ENCODE results near the gene LHFPL6. TPM values are rescaled to one million over a fixed set of nuclear protein-coding genes. Genes with fewer than 3 reads are reported as not detected.

LHFPL6 gene
- total RNA-seq, 1 donor from 2014 or later = 22.5 TPM

DNA sequence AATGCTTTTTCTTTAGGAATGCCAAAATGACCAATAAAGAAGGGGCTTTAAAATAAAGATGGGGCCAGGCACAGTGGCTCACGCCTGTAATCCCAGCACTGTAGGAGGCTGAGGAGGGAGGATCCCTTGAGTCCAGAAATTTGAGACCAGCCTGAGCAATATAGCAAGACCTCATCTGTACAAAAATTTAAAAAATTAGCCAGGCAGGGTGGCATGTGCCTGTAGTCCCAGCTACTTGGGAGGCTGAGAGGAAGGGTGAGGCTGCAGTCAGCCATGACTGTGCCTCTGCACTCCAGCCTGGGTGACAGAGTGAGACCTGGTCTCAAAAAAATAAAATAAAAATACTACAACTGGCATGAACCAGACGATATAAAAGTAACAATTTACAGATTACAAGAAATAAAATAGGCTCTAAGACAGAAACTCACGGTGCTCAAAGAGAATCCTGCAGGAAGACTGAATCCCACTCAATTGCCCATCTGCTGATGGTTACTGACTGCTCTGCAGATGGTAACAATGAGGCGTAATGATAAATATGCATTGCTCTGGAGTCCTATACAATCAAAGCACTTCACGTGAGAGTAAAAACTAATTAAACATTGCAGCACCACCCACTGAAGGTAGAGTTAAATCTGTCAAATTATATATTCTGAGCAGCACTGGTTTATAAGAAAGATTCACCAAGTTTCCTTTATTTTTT lies 93.2 kb downstream of the LHFPL6 start:
- DNase-seq = no peak

DNA sequence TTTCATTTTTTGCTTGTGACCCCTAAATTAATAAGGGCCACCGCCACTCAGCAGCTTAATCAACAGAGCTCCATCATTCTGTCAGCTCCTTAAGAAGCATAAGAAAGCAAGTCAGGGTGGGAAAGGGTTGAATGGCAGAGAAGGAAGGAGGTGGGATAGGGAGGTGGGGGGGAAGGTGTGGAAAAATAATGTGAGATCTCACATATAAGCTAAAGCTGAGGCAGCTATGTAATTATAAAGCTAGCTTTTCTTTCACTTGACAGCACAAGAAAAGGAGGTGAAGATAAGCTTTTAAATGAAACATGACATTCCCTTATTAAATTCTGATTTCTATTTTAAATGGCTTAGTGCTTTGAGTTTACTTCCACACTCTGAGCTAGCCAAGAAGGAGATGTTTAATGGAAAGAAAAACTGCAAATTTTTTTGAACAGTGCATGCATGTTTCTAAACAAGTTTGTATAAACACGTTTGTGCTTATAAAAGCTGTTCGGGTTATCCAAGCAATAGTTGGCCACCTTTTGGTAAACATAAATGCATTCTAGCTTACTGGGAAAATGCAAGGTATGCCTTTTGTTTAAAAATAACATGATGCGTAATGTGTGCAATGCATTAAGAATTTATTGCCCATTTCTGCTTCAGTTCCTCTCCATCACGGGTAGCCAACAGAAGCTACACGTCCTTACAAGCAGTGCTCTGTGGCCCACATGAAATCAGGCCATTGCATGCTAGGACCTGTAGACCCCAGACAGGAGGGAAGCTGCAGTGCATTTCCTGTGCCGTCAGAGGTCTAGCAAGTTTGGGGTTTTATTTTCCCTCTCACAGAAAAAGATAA lies 96.2 kb downstream of the LHFPL6 start:
- DNase-seq = no peak

DNA sequence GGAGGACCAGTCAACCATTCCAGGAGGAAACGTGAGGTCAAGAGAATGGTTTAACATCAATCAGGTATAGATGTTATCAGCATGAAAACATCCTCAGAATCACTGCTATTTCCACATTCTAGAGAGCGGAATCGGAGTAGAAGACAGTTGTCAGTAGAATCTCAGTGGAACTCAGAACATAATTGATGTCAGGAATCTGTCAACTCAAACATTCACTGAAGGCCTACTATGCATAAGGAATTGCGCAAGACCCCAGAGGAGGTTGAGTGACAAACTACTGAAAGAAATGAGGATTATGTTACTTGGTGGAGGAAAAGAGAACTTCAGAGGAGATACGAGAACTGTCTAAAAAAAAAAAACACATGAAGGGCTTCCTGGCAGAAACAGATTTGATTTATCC lies 97.8 kb downstream of the LHFPL6 start:
- no peak for DNase-seq

DNA sequence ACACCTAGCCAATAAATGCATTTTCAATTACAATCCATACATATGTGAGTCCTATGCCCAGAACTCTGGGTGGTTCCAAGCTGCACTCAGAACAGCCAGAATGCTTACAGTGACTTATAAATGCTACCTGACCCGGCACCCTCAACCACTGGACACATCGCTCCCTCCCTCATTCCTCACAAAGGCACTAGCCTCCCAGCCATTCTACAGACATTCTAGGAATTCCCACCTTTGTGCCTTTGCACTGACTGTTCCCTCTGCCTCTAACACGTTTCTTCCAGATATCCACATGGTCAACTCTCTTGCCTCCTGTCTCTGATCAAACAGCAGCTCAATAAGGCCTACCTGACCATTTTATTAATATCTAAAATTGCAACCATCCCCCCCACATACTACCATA lies 99.9 kb downstream of the LHFPL6 start:
- no peak for DNase-seq

DNA sequence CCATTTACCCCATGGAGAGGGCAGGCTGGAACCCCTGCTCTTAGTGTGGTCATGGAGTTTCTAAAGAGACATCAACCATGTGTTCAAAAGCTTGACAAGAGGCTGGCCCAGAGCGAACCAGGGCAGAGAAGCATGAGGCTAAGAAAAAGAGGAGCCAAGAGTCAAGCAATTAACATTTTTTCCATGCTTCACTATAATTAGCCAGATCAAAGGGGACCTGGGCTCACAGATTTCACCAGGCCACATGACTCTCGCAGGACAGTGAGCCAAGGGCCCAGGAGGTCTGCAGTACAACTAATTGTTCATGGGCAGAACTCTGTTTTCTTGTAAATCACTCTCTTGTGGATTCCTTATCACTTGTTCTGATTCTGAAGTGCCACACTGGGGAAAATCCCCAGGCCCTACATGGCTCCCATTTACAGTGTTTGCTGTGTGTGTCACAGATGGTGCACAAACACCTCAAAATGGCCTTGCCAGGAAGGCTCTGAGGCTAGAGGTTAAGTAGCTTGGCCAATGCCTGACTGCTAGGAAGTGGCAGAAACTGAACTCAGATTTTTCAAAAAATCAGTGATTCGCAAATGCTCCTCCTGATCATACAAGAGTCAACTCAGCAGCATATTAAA lies 101.2 kb downstream of the LHFPL6 start:
- DNase-seq = no peak

DNA sequence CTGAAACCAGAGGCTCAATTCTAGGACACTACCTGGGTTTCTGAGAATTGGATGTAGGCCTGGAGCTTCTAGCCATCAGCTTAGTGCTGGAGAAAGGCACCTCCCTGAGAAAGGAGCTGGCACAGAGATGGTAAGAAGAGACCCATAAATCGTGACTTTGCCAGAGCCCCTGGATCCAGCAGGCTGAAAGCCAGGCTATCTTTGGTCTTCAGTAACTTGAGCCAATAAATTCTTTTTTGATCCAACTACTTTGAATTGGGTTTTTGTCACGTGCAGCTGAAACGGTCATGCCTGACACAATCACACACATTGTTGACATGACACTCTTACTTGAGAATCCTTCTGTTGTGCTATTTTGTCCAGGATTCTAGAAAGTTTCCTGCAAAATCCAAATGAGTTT lies 103.4 kb downstream of the LHFPL6 start:
- no peak for DNase-seq

DNA sequence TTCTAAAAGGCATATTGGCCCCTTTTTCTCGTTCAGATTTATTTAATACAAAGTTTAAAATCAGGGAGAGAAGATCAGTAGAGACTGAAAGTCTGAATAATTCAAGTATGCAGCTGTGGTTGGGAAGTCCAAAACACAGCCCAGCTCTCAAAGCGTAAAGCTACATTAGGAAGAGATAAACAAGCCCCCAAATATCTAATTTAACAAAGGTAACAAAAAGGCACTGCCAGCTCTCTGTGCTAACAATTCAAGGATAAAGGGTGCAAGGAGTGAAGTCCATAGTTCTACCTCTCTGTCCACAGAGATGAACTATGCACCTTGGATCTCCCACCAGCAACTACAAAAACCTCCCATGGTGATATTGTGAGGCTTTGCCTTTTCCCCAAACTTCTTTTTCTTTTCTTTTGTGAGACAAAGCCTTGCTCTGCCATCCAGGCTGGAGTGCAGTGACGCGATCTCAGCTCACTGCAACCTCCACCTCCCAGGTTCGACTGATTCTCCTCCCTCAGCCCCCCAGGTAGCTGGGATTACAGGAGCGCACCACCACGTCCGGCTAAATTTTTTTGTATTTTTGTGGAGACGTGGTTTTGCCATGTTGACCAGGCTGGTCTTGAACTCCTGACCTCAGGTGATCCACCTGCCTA lies 104.4 kb downstream of the LHFPL6 start:
- no peak for DNase-seq

DNA sequence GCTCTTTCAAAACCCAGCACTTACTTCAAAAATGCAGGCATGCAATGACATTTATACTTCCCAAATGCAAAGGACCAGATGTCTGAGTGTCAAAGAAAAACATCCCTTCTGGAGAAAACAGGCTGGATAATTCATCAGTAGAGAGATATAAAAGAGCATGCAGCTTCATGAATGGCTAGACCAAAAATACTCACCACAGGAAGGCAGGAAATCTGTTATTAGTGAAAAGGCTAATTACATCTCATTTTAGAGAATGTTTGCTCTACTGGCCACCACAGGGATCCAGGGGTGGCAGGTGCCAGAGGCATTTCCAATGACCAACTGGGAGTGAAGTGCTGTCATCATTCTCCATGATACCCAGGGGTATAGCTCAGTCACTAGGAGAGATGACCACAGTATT lies 106.5 kb downstream of the LHFPL6 start:
- DNase-seq = no peak

DNA sequence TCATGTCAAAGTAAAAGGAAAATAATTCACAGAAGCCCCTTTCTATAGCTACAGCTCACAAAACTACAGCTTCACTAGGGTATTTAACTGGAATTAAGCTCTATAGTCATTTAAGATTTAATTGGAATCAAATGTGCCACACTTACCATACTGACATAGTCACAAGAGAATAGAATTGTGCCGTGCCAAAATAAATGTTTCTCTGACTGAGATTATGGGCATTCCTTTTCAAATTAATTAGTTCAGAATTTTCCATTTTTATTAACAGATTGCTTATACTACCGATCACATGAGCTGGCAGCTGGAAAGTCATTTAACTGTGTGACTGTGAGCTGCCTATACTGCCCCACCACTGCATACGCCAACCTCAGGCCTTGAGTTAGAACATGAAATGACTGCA lies 108.4 kb downstream of the LHFPL6 start:
- no peak for DNase-seq

DNA sequence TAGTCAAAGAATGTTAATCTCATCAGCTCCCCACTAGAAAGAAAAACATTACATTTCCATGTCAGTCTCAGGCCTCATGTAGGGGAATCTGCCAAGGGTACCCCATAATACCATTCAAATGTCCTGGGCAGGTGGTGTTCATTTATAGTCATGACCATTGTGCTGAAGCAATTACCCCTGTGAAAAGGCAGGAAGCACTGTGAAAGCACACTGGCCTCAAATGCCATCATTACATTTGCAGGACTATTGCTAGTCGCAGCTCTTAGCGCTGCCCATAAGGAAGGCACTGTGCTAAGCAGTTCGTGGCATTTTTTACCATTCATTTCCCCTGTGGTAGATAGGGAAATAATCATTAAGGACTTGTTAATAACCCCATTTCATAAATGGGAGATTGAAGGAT lies 109.0 kb downstream of the LHFPL6 start:
- no peak for DNase-seq

DNA sequence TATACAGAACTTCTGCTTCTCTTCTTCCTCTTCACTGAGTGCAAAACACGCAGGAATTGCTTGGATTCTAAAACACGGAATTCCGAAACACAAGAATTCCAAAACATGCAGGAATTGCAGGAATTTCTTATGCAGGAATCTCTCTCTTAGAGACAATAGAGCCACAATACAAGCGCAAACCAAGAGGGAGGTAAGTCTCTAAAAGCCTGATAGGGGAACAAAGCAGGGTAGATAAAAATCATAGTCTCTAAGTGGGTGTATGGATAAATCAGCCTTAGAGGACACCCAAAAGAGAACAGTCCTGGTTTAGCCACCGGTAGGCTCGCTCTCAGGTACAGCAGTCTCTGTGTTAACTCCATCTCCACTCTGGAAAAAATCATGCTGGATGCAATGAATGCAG lies 112.9 kb downstream of the LHFPL6 start:
- DNase-seq = no peak

DNA sequence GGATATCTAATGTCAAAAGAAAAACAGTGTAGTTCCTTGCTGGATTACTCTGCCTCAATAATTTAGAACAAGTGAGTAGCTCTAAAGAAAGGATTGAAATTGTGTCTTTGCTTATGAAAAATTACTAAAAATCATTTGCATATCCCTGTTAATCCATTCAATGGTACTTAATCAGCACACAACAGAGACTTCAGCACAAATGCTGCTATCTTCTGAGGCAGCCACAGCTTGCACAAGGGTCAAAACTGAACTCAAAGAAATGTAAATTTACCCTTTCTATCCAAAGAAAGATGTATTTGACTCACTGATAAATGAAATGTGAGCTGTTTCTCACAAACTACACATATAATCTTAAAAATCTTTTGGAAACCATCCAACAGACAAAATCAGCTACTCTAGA lies 116.2 kb downstream of the LHFPL6 start:
- DNase-seq = no peak

DNA sequence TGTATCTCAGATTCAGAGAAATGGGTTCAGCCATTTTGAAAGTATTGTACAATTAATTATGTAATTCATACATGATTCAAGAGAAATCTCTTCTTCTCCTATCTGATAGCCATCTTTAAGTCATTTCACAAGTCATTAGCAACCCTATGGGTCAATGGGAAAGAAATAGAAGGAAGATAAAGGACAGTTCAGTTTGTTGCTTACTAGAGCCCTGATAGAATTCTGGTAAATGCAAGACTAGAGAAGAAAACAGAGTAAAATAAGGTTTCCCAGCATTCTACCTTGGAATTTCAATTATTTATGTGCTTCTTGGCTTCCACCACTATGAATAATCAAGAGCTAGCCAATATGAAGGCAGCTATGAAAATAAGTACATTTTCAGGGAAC lies 117.7 kb downstream of the LHFPL6 start:
- no peak for DNase-seq

DNA sequence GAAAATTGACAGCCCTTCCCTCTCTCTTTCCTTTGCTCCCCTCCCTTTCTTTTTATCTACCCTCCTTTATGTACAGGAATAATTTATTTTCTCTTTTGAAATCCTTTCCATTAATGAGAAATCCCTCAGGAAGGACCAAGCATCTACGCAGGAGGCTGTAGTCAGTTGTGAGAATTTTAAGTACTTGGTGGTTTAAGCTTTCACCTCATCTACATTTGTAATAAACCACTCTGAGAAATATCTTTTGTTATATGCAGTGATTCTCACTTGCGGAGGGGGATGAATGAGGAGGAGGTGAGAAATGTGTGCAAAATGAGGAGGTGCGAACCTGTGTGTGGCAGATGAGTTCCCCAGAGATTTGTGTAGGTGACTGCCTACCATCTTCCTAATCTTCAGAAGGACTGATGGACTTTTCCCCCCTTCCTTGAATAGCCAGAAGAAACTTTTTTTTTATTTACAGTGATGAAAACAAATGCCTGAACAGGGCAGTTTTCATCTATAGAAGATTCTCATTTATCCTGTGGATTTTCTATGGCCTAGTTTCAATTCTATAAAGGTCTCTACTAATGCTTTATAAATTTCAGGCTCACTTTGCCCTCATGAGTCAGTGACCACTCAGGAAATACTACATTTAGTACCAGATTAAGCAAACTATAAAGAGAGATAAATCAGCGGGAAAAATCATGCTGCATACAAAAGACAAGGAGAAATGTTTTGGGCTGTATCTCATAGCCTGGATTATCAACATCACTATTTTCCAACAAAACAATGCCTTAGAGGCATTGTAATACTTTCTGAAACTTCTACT lies 118.3 kb downstream of the LHFPL6 start:
- no peak for DNase-seq

DNA sequence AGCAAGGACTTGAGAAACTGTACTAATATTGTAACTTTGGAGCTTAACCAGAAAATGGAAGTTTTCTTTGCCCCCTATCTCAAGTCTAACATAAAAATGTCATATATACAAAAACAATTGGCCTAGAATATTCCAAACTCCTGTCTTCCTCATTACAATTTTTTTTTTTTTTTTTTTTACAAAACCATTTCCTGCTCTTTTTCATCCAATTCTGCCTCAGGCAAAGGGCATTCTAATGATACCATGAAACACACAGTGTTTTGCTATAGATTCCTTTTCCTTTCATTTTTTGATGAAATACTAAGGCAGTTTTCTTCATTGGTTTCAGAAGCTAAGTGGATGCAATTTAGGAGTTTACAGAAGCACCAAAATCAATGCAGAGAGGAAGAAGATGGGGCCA lies 119.7 kb downstream of the LHFPL6 start:
- no peak for DNase-seq

DNA sequence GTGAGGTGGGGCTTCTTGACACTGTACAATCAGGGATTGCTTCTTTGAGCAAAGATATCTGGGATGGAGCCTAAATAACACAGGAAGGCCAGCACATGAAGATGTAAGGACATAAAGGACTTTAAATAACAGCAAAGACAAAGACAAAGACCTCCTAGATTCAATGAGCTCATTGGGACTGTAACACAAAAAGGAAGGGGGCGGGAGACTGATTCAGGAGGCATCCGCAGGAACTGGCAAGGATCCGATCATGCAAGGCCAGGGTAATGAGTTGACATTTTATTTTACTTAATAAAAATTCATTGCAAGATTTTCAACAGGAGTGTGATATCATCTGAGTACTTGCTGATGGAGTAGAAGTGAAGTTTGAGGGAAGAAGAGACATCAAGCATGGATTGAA lies 121.5 kb downstream of the LHFPL6 start:
- no peak for DNase-seq

DNA sequence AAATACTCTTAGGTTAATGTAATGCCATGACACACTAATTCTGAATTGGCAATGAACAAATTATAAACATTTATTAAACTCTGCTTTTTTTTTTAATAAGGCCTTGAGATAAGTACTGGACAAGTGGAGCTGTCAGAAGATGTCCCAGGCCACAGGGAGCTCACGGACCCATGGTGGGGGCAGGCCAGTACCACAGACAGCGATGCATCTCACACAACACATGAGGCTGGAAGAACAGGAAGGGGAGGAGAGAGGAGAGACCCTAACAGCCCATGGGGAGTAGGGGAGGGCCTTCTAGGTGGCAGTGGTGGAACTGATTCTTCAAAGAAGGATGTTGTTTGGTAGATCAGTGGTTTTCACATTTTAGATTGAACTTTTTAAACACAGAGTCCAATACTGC lies 128.4 kb downstream of the LHFPL6 start:
- no peak for DNase-seq

DNA sequence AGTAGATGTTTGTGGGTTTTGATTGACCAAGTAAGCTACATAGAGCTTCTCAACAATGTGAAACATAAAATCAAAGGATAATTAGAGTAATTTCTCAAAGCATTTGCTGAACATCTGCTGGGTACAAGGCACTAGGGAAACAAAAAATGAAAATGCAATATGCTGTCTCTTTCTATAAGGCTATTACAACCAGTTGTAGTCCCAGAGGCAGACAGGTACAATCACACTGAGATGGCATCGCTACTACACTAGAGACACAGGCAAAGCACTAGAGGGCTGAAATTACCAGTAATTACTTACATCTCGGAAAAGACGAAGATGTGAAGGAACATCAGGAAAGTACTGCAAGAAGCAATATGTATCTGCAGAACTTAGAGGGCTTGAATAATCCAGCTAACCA lies 133.3 kb downstream of the LHFPL6 start:
- DNase-seq = no peak

DNA sequence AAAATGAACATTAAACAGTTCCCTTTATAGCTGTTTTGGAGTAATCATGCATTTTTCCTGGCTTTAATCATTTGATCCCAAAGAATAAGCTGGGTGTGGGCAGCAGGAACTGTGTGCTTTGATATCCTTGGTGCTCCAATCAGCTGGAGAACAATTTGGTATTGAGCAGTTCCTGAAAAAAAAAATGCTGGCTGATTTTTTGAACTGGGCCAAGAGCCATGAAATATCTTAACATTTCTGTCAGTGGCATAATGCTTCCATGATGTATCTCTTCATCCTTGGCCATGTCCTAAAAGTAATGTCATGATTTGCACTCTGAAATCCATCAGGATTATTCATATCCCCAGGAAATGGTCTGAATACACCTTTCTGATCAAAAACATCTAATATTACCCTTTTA lies 134.7 kb downstream of the LHFPL6 start:
- no peak for DNase-seq

DNA sequence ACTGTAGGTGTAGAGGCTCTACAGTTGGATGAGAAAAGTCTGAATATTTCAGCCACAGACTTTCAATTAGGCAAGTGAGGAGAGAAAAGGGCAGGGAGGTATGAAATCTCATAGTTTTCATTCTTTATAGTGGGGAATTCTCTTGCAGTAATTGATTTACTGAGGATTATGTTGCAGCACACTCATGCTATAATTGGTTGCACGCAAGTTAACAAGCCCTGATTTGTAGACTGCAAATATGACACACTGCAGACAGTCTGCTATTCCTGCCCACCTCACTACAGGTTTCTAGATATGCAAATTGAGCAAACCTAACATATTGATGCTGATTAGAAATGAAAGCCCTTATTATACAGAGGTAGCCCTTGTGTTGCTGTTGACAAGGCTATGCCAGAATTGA lies 139.4 kb downstream of the LHFPL6 start:
- no peak for DNase-seq

DNA sequence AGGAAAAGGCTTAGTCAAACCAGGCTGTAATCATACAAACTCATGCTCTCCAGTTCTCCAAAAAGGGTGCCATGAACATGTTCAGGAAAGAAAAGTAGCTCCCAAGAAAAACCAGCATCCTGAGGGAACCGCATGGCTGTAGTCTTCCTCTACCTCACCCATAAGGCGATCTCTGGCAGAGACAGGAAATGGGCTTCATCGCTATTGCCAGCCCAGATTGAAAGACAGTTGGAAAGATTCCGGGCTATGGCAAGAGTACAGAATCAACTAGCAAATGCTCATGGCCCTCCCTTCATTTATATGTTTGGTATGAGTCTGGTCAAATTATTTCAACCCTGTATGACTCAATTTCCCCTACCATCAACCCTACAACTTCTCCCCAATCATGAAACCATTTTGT lies 140.1 kb downstream of the LHFPL6 start:
- DNase-seq = no peak

DNA sequence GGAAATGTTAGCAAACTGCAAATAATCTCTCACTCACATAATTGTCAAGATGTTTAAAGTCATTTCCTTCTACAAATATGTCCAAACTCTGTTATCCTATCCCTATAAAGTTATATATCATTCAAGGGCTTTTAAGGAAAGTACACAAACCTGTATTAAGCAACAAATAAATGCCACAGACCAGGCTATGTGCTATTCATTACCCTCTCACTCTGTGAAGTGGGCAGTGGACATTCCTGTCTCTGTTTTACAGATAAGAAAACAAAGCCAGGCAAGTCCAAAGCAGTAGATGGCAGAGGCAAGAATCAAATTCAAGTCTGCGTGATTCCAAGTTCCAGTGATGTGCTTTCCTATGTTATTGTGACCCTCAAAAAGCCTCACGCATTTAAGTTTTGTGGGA lies 140.6 kb downstream of the LHFPL6 start:
- DNase-seq = no peak
